Measurements from ENCODE around the gene TATDN3.
A peak's percentile ranks its signal among the peaks of the same experiment; 100 is the strongest.

TATDN3 gene

DNA sequence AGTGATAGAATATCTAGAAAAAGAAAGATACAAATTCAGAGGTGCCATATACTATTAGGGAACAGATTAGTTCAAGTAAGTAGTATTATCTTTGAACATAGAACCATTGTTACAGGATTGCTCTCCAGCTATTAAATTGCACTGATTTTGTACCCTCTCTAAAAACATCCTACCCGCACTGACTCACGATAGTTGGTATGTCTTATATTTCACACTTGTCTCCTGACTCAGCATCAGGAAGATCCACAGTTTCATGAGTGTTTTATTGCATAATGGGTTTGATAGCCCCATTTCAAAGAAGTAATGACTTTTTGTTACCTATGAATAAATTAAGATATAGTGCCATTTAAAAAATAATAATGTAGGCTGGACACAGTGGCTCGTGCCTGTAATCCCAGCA, 6.0 kb downstream of the TATDN3 start:
- TF ChIP-seq, protein P1, sequence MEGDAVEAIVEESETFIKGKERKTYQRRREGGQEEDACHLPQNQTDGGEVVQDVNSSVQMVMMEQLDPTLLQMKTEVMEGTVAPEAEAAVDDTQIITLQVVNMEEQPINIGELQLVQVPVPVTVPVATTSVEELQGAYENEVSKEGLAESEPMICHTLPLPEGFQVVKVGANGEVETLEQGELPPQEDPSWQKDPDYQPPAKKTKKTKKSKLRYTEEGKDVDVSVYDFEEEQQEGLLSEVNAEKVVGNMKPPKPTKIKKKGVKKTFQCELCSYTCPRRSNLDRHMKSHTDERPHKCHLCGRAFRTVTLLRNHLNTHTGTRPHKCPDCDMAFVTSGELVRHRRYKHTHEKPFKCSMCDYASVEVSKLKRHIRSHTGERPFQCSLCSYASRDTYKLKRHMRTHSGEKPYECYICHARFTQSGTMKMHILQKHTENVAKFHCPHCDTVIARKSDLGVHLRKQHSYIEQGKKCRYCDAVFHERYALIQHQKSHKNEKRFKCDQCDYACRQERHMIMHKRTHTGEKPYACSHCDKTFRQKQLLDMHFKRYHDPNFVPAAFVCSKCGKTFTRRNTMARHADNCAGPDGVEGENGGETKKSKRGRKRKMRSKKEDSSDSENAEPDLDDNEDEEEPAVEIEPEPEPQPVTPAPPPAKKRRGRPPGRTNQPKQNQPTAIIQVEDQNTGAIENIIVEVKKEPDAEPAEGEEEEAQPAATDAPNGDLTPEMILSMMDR (IDR thresholded peaks at IDR 0.05): no peak

DNA sequence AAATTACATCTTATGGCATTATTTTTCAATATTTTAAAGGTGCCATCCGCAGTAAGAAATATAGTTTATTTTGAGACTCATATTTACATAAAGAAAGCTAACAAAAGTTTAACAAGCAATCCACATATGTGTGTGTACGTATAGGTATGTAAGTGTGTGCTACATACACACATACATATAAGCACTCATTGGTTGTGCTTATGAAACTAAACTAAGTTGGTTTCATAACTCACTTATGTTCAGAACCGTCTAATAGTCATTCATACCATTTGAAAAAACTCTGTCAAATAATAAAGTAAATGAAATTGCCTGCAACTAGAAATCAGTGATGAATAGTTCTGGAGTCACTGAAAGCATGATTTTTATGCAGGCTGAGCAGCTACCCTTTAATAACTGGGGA, 14.1 kb downstream of the TATDN3 start:
- TF ChIP-seq, protein P1 (IDR thresholded peaks at IDR 0.05): no peak

DNA sequence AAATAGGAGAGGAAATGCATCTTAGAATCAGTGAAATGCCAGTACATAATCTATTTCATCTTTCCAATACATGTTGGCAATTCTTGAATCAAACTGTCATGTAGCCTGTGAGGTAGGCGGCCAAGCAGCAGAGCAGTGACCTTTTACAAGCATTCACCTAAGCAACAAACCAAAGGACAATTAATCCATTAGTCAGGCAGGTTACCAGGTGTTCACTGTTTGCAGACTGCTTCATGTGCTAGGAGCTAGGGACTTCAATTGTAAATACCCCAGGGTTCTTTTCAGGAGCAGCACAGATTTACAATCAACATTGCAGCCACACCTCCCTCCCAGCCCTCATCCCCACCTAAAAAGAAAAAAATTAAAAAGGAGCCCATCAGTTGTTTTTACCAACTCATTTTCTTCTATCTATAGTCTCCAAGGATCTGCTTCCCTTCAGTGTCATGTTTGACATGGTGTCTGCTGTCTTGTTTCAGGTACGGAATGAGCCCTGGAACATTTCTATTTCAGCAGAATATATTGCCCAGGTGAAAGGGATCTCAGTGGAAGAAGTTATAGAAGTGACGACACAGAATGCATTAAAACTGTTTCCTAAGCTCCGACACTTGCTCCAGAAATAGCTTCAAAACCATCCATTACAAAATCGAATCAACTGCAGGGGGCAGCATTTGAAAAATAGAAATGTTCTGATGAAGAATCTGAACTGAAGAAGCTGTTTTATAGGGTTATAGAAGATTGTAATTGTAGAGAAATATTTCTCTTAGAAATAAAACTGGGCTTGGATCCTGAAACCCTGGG, 23.0 kb downstream of the TATDN3 start:
- TF ChIP-seq, protein P1 (IDR thresholded peaks at IDR 0.05): peak; percentile 38; the same call in 1 of the 2 replicates

DNA sequence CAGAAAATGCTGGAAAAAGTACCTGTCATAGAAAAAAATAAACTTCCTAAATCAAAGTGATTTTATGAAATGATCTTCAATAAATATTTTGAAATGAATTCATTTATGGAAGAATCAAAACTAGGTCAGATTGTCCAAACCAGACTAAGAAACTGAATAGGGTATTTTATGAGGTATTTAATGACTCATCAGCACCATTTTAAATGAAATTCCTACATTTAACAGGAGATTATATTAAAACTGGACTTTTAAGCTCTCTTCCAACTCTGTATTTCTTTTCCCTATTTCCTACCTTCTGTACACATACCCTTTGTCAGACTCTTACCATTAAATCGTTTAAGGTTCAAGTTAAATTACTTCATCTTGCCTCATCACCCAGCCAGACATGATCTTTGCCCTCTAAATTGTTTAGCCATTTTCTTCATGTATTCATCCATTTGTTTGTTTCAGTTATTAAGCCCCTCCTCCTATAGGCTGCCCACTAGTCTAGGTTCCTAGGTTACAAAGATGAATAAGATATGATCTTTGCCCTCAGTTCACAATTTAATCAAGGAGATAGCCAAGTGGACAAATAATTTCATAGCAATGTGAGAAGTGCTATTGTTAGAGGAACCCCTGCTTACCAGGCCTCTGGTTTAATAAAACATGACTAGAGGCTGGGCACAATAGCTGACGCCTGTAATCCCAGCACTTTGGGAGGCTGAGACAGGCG, 25.0 kb downstream of the TATDN3 start:
- TF ChIP-seq, protein P1 (IDR thresholded peaks at IDR 0.05): no peak

DNA sequence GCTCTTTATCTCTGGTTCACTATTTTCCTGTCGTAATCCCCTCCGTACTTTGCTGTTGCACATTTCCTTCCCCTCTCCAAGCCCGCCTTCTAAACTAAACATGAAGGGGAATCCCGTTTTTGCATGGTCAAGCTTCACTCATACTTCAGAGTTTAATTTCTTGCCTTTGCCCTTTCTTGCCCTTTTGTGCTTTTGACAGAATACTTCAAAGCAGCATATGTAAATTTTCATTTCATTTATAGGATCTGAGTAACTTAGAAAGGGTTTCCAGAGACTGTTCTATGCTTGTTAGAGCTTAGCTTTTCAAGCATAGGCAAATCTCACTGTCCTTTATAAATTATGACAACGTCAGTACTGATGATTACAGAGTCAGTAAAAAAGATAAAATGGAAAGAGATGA, 28.0 kb downstream of the TATDN3 start:
- TF ChIP-seq, protein P1 (IDR thresholded peaks at IDR 0.05): no peak

DNA sequence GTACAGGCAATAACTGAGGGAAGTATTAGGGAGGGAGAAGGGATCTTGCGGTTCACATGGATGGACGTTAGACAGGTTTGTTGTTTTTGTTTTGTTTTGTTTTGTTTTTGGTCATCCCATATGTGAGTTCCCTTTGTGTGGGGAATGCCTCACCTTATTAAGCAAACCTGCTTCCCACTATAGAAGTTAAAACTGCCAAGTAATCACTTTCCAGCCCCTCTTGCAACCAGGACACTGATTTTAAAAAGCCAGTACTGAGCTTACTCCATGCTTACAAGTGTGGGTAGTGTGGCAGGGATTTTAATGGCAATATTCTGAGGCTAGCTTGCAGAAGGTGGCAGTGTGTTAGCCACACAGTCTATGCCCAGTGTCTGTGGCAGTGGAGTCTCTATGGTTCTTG, 29.3 kb downstream of the TATDN3 start:
- TF ChIP-seq, protein P1 (IDR thresholded peaks at IDR 0.05): no peak

DNA sequence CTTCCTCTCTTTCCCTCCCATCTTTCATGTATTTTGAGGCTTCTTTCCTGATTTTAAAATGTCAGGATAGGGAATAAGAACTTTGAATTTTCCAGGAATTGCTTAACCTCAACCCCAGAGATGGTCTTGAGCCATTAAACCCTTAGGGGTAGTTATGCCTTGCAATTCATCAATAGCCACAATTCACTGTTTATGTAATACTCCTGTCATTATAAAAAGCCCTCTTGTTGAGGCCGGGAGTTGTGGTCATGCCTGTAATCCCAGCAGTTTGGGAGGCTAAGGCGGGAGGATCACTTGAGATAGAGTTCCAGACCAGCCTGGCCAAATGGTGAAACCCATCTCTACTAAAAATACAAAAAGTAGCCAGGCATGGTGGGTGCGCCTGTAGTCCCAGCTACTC, 31.3 kb downstream of the TATDN3 start:
- TF ChIP-seq, protein P1 (IDR thresholded peaks at IDR 0.05): no peak

All from LNCAP (cell line).